T47D (cell line): Measurements from ENCODE around the gene NATD1.

Source experiments
- DNase-seq, 2 experiments: peaks; one replicate each; pipeline versions ENCODE4 v3.0.0 to v3.0.0-alpha.2; 2011 to 2012; ENCODE audit warnings: low read depth in 1 of 2, low spot score in 1 of 2
- JUND ChIP-seq: IDR thresholded peaks from 2 replicates; pipeline ENCODE4 v1.6.1; 2012; ENCODE audit warnings: low read depth
- in situ Hi-C: cut with HindIII; loops from 2 replicates; pipeline ENCODE4 v1.10.0; 2016; ENCODE audit warnings: low sequenced_read_pairs, low pct_unique_long_range_greater_than_20kb

Gene NATD1

GRCh38 chr17:21295036-21295952 lies 42.1 kb upstream of the NATD1 start:
- TF ChIP-seq JUND, result no peak
- DNase-seq, result no peak
- in situ Hi-C loops, result no loop called here

GRCh38 chr17:21294321-21295035 lies 41.3 kb upstream of the NATD1 start:
- no peak for DNase-seq
- TF ChIP-seq JUND, result no peak
- in situ Hi-C loops, result no loop called here

GRCh38 chr17:21293831-21294210 lies 40.6 kb upstream of the NATD1 start:
- in situ Hi-C loops, result no loop called here
- no peak for TF ChIP-seq JUND
- no peak for DNase-seq

GRCh38 chr17:21292867-21293830 lies 39.9 kb upstream of the NATD1 start:
- DNase-seq, result no peak
- in situ Hi-C loops, result no loop called here
- TF ChIP-seq JUND, result no peak

- in situ Hi-C loops, result no loop called here
- TF ChIP-seq JUND, result no peak
- DNase-seq, result no peak
Measured at GRCh38 chr17:21291862-21292261, 38.7 kb upstream of the NATD1 start.

GRCh38 chr17:21291357-21291756 lies 38.1 kb upstream of the NATD1 start:
- no peak for TF ChIP-seq JUND
- in situ Hi-C loops, result no loop called here

GRCh38 chr17:21289902-21290571 lies 36.8 kb upstream of the NATD1 start:
- TF ChIP-seq JUND, result no peak
- no peak for DNase-seq
- in situ Hi-C loops, result no loop called here

More at GRCh38 chr17:21291357-21291756, 38.1 kb upstream of the NATD1 start:
- no peak for DNase-seq

- in situ Hi-C loops, result no loop called here
- DNase-seq, result no peak
- no peak for TF ChIP-seq JUND
Measured at GRCh38 chr17:21289175-21289901, 36.1 kb upstream of the NATD1 start.

- in situ Hi-C loops, result no loop called here
- no peak for DNase-seq
- TF ChIP-seq JUND, result no peak
Measured at GRCh38 chr17:21288571-21289017, 35.4 kb upstream of the NATD1 start.

- in situ Hi-C loops, result no loop called here
- peak; percentile 43 to 87 for DNase-seq
- peak; percentile 73 for TF ChIP-seq JUND
Measured at GRCh38 chr17:21287703-21288449, 34.7 kb upstream of the NATD1 start.
